Measurements from ENCODE around the gene ADGRL3.

ADGRL3 gene

GRCh38 chr4:62057031-62057430 is 856.9 kb downstream of the ADGRL3 start:
- no peak for DNase-seq (ENCODE audit: low read depth)
- H3K4me3 ChIP-seq (ENCODE audit: low read depth, low read length) = no peak overlapping the region

- DNase-seq (ENCODE audit: low read depth) = no peak
- no peak overlapping the region for H3K4me3 ChIP-seq (ENCODE audit: low read depth, low read length)
These were observed 858.4 kb downstream of the ADGRL3 start for GRCh38 chr4:62058571-62058970.

- no peak for DNase-seq (ENCODE audit: low read depth)
- no peak overlapping the region for H3K4me3 ChIP-seq (ENCODE audit: low read depth, low read length)
These were observed 870.2 kb downstream of the ADGRL3 start for GRCh38 chr4:62070291-62070852.

GRCh38 chr4:62075089-62075488 is 875.0 kb downstream of the ADGRL3 start:
- H3K4me3 ChIP-seq (ENCODE audit: low read depth, low read length) = no peak overlapping the region
- DNase-seq (ENCODE audit: low read depth) = no peak

GRCh38 chr4:62075521-62075920 is 875.4 kb downstream of the ADGRL3 start:
- no peak for DNase-seq (ENCODE audit: low read depth)
- no peak overlapping the region for H3K4me3 ChIP-seq (ENCODE audit: low read depth, low read length)

- no peak for DNase-seq (ENCODE audit: low read depth)
- no peak overlapping the region for H3K4me3 ChIP-seq (ENCODE audit: low read depth, low read length)
These were observed 877.3 kb downstream of the ADGRL3 start for GRCh38 chr4:62077406-62077805.

- H3K4me3 ChIP-seq (ENCODE audit: low read depth, low read length) = no peak overlapping the region
- DNase-seq (ENCODE audit: low read depth) = no peak
These were observed 880.3 kb downstream of the ADGRL3 start for GRCh38 chr4:62080431-62080830.

- H3K4me3 ChIP-seq (ENCODE audit: low read depth, low read length) = no peak overlapping the region
These were observed 887.6 kb downstream of the ADGRL3 start for GRCh38 chr4:62087706-62088105.

GRCh38 chr4:62093735-62094134 is 893.6 kb downstream of the ADGRL3 start:
- no peak for DNase-seq (ENCODE audit: low read depth)
- no peak overlapping the region for H3K4me3 ChIP-seq (ENCODE audit: low read depth, low read length)

More at GRCh38 chr4:62087706-62088105, 887.6 kb downstream of the ADGRL3 start:
- no peak for DNase-seq (ENCODE audit: low read depth)

GRCh38 chr4:62096881-62097280 is 896.8 kb downstream of the ADGRL3 start:
- DNase-seq (ENCODE audit: low read depth) = no peak
- H3K4me3 ChIP-seq (ENCODE audit: low read depth, low read length) = no peak overlapping the region

- no peak overlapping the region for H3K4me3 ChIP-seq (ENCODE audit: low read depth, low read length)
- no peak for DNase-seq (ENCODE audit: low read depth)
These were observed 915.1 kb downstream of the ADGRL3 start for GRCh38 chr4:62115216-62115615.

- no peak for DNase-seq (ENCODE audit: low read depth)
These were observed 917.8 kb downstream of the ADGRL3 start for GRCh38 chr4:62117886-62118285.

GRCh38 chr4:62118558-62118957 is 918.4 kb downstream of the ADGRL3 start:
- H3K4me3 ChIP-seq (ENCODE audit: low read depth, low read length) = no peak overlapping the region
- DNase-seq (ENCODE audit: low read depth) = no peak

More at GRCh38 chr4:62117886-62118285, 917.8 kb downstream of the ADGRL3 start:
- no peak overlapping the region for H3K4me3 ChIP-seq (ENCODE audit: low read depth, low read length)

- no peak overlapping the region for H3K4me3 ChIP-seq (ENCODE audit: low read depth, low read length)
- no peak for DNase-seq (ENCODE audit: low read depth)
These were observed 919.1 kb downstream of the ADGRL3 start for GRCh38 chr4:62119195-62119594.

GRCh38 chr4:62126064-62126732 is 926.1 kb downstream of the ADGRL3 start:
- DNase-seq (ENCODE audit: low read depth) = no peak

More at GRCh38 chr4:62126064-62126732, 926.1 kb downstream of the ADGRL3 start:
- no peak overlapping the region for H3K4me3 ChIP-seq (ENCODE audit: low read depth, low read length)
